Activated T-helper 2 cell treated with anti-CD3 and anti-CD28 coated beads, Interferon-gamma antibody, Interleukin-2, Interleukin-4, amounts not matched to agents 10 μg/mL and 5 μg/mL and 100 μg/mL, durations not matched to agents 14 hours and 24 hours and 36 hours (primary cell): ENCODE data around the gene TIMM9. TPM values are rescaled to one million over a fixed set of nuclear protein-coding genes. Genes with fewer than 3 reads are reported as not detected.

Source experiments
- DNase-seq: peaks from one replicate; pipeline ENCODE4 v3.0.0; 2021; ENCODE audit warnings: low spot score
- H3K27ac Mint-ChIP-seq: one replicate; pipeline ENCODE4 v1.8.0; 2021; ENCODE audit warnings: mixed read lengths
- H3K27me3 Mint-ChIP-seq: one replicate; pipeline ENCODE4 v1.8.0; 2021; ENCODE audit warnings: low read depth, mixed read lengths
- H3K36me3 Mint-ChIP-seq: one replicate; pipeline ENCODE4 v1.8.0; 2021; ENCODE audit warnings: low read depth, mixed read lengths
- H3K4me1 Mint-ChIP-seq: one replicate; pipeline ENCODE4 v1.8.0; 2021; ENCODE audit warnings: low read depth, mixed read lengths
- H3K4me3 Mint-ChIP-seq: one replicate; pipeline ENCODE4 v1.8.0; 2021; ENCODE audit warnings: low read depth, mild to moderate bottlenecking, moderate library complexity, mixed read lengths
- H3K9me3 Mint-ChIP-seq: one replicate; pipeline ENCODE4 v1.8.0; 2021; ENCODE audit warnings: mixed read lengths
- intact Hi-C: fragments of 100-400 bp; cut with micrococcal nuclease; formaldehyde crosslinking; loops from one replicate; pipeline ENCODE4 v1.15.1; 2023
- total RNA-seq: library from RNA; stranded (reverse); gene quantifications from 2 replicates; pipeline ENCODE4 v1.2.3, GENCODE V29; 2022

The TIMM9 gene
- 53.3 and 65.1 TPM in 2 replicates for total RNA-seq

- intact Hi-C loops, result loop anchor here (1.0 to 10.0 kb wide), 7 partner anchors 73 to 1853 kb away; partner anchors contain the start of genes ARID4A, DACT1, JKAMP and L3HYPDH
- Mint-ChIP-seq H3K4me1 (peaks cover 37% of the 10 kb centered on the region), H3K27me3 (no peaks in the 10 kb centered on the region), H3K4me3 (peak within 1 kb of the TSS; percentile 94), H3K36me3 (peaks cover 29% of the 10 kb centered on the region), H3K27ac (peak within 1 kb of the TSS; percentile 99), H3K9me3 (no peaks in the 10 kb centered on the region)
- DNase-seq, result peak; percentile 97
These were observed at the start of gene TIMM9, which contains the start of gene KIAA0586 for GRCh38 chr14:58427281-58428117. Gene TIMM9, minus strand, starts transcription at chr14:58427531. Its CDS starts 15,586 bp downstream, at chr14:58411945. Gene KIAA0586, plus strand, starts transcription at chr14:58427719. Its CDS starts 546 bp downstream, at chr14:58428265.

GRCh38 chr14:58476320-58476719 is 49.0 kb upstream of the TIMM9 start:
- H3K9me3 Mint-ChIP-seq, result no peaks in the 10 kb centered on the region
- no peaks in the 10 kb centered on the region for H3K27me3 Mint-ChIP-seq
- H3K4me3 Mint-ChIP-seq, result no peak overlapping the region
- intact Hi-C loops, result no loop called here
- peaks cover 40% of the 10 kb centered on the region for H3K36me3 Mint-ChIP-seq
- H3K4me1 Mint-ChIP-seq, result peaks cover 5% of the 10 kb centered on the region
- no peak for DNase-seq
- H3K27ac Mint-ChIP-seq, result no peak overlapping the region

GRCh38 chr14:58469309-58469708 is 42.0 kb upstream of the TIMM9 start:
- H3K9me3 Mint-ChIP-seq, result no peaks in the 10 kb centered on the region
- peaks cover 34% of the 10 kb centered on the region for H3K36me3 Mint-ChIP-seq
- no peaks in the 10 kb centered on the region for H3K27me3 Mint-ChIP-seq
- H3K4me3 Mint-ChIP-seq, result no peak overlapping the region
- H3K4me1 Mint-ChIP-seq, result peaks cover 3% of the 10 kb centered on the region
- no peak overlapping the region for H3K27ac Mint-ChIP-seq
- no peak for DNase-seq
- intact Hi-C loops, result no loop called here

GRCh38 chr14:58467575-58467974 is 40.2 kb upstream of the TIMM9 start:
- Mint-ChIP-seq H3K4me3 (no peak overlapping the region), H3K27ac (no peak overlapping the region), H3K4me1 (peaks cover 2% of the 10 kb centered on the region), H3K36me3 (peaks cover 36% of the 10 kb centered on the region), H3K9me3 (no peaks in the 10 kb centered on the region), H3K27me3 (no peaks in the 10 kb centered on the region)
- intact Hi-C loops, result no loop called here
- no peak for DNase-seq

- no peak overlapping the region for H3K27ac Mint-ChIP-seq
- no peak overlapping the region for H3K4me3 Mint-ChIP-seq
- no peaks in the 10 kb centered on the region for H3K27me3 Mint-ChIP-seq
- intact Hi-C loops, result no loop called here
- no peaks in the 10 kb centered on the region for H3K9me3 Mint-ChIP-seq
- peaks cover 35% of the 10 kb centered on the region for H3K36me3 Mint-ChIP-seq
- H3K4me1 Mint-ChIP-seq, result no peaks in the 10 kb centered on the region
- no peak for DNase-seq
These were observed 39.1 kb upstream of the TIMM9 start for GRCh38 chr14:58466459-58466858.

GRCh38 chr14:58465421-58465820 is 38.1 kb upstream of the TIMM9 start:
- H3K27ac Mint-ChIP-seq, result no peak overlapping the region
- no peaks in the 10 kb centered on the region for H3K4me1 Mint-ChIP-seq
- H3K36me3 Mint-ChIP-seq, result peaks cover 38% of the 10 kb centered on the region
- no peaks in the 10 kb centered on the region for H3K9me3 Mint-ChIP-seq
- no peaks in the 10 kb centered on the region for H3K27me3 Mint-ChIP-seq
- no peak overlapping the region for H3K4me3 Mint-ChIP-seq
- DNase-seq, result no peak
- intact Hi-C loops, result no loop called here

GRCh38 chr14:58464652-58465051 is 37.3 kb upstream of the TIMM9 start:
- peaks cover 44% of the 10 kb centered on the region for H3K36me3 Mint-ChIP-seq
- H3K4me1 Mint-ChIP-seq, result peaks cover 7% of the 10 kb centered on the region
- H3K27me3 Mint-ChIP-seq, result no peaks in the 10 kb centered on the region
- H3K27ac Mint-ChIP-seq, result no peak overlapping the region
- no peak overlapping the region for H3K4me3 Mint-ChIP-seq
- intact Hi-C loops, result no loop called here
- no peaks in the 10 kb centered on the region for H3K9me3 Mint-ChIP-seq
- DNase-seq, result no peak

- Mint-ChIP-seq H3K4me1 (peaks cover 8% of the 10 kb centered on the region), H3K9me3 (no peaks in the 10 kb centered on the region), H3K27me3 (no peaks in the 10 kb centered on the region), H3K27ac (no peak overlapping the region), H3K36me3 (peaks cover 44% of the 10 kb centered on the region), H3K4me3 (no peak overlapping the region)
- intact Hi-C loops, result no loop called here
- no peak for DNase-seq
These were observed 35.8 kb upstream of the TIMM9 start for GRCh38 chr14:58463147-58463546.

GRCh38 chr14:58460772-58461171 is 33.4 kb upstream of the TIMM9 start:
- Mint-ChIP-seq H3K27ac (no peak overlapping the region), H3K4me3 (no peak overlapping the region), H3K27me3 (no peaks in the 10 kb centered on the region), H3K9me3 (no peaks in the 10 kb centered on the region), H3K36me3 (peaks cover 49% of the 10 kb centered on the region), H3K4me1 (peaks cover 8% of the 10 kb centered on the region)
- no peak for DNase-seq
- intact Hi-C loops, result no loop called here

- intact Hi-C loops, result no loop called here
- peaks cover 53% of the 10 kb centered on the region for H3K36me3 Mint-ChIP-seq
- no peaks in the 10 kb centered on the region for H3K27me3 Mint-ChIP-seq
- H3K9me3 Mint-ChIP-seq, result no peaks in the 10 kb centered on the region
- peaks cover 8% of the 10 kb centered on the region for H3K4me1 Mint-ChIP-seq
- H3K4me3 Mint-ChIP-seq, result no peak overlapping the region
- no peak for DNase-seq
- H3K27ac Mint-ChIP-seq, result no peak overlapping the region
These were observed 28.4 kb upstream of the TIMM9 start for GRCh38 chr14:58455593-58456265.

GRCh38 chr14:58444627-58445026 is 17.3 kb upstream of the TIMM9 start:
- intact Hi-C loops, result no loop called here
- no peaks in the 10 kb centered on the region for H3K9me3 Mint-ChIP-seq
- peaks cover 21% of the 10 kb centered on the region for H3K36me3 Mint-ChIP-seq
- H3K4me1 Mint-ChIP-seq, result no peaks in the 10 kb centered on the region
- H3K27me3 Mint-ChIP-seq, result no peaks in the 10 kb centered on the region
- no peak for DNase-seq
- no peak overlapping the region for H3K27ac Mint-ChIP-seq
- H3K4me3 Mint-ChIP-seq, result no peak overlapping the region

- H3K9me3 Mint-ChIP-seq, result no peaks in the 10 kb centered on the region
- no peak overlapping the region for H3K4me3 Mint-ChIP-seq
- no peak overlapping the region for H3K27ac Mint-ChIP-seq
- intact Hi-C loops, result no loop called here
- DNase-seq, result no peak
- H3K36me3 Mint-ChIP-seq, result peaks cover 35% of the 10 kb centered on the region
- H3K27me3 Mint-ChIP-seq, result no peaks in the 10 kb centered on the region
- H3K4me1 Mint-ChIP-seq, result no peaks in the 10 kb centered on the region
These were observed 12.1 kb upstream of the TIMM9 start for GRCh38 chr14:58439476-58439875.

GRCh38 chr14:58430156-58430555 is 2.8 kb upstream of the TIMM9 start:
- H3K36me3 Mint-ChIP-seq, result peaks cover 33% of the 10 kb centered on the region
- peak overlapping the region; percentile 72 for H3K27ac Mint-ChIP-seq
- intact Hi-C loops, result no loop called here
- no peak for DNase-seq
- H3K27me3 Mint-ChIP-seq, result no peaks in the 10 kb centered on the region
- peaks cover 28% of the 10 kb centered on the region for H3K4me1 Mint-ChIP-seq
- H3K9me3 Mint-ChIP-seq, result no peaks in the 10 kb centered on the region
- H3K4me3 Mint-ChIP-seq, result peak overlapping the region; percentile 40
